Pulmonary artery endothelial cell (primary cell): ENCODE measurements around the gene NOSIP. TPM values are rescaled to one million over a fixed set of nuclear protein-coding genes. Genes with fewer than 3 reads are reported as not detected.

Experiments
- DNase-seq: peaks from one replicate; pipeline ENCODE4 v3.0.0-alpha.2; 2011; ENCODE audit warnings: low read depth, low spot score
- total RNA-seq: library from RNA; depleted of rRNA; stranded (reverse); fragments of >200 nt; gene quantifications from 2 replicates; pipeline ENCODE4 v1.2.3, GENCODE V29; 2014

Gene NOSIP
- total RNA-seq, 1 donor from 2014 or later, result 113 TPM

GRCh38 chr19:49594993-49595818 lies 14.8 kb upstream of the NOSIP start:
- no peak for DNase-seq

GRCh38 chr19:49594157-49594992 lies 14.0 kb upstream of the NOSIP start:
- DNase-seq, result no peak

DNA sequence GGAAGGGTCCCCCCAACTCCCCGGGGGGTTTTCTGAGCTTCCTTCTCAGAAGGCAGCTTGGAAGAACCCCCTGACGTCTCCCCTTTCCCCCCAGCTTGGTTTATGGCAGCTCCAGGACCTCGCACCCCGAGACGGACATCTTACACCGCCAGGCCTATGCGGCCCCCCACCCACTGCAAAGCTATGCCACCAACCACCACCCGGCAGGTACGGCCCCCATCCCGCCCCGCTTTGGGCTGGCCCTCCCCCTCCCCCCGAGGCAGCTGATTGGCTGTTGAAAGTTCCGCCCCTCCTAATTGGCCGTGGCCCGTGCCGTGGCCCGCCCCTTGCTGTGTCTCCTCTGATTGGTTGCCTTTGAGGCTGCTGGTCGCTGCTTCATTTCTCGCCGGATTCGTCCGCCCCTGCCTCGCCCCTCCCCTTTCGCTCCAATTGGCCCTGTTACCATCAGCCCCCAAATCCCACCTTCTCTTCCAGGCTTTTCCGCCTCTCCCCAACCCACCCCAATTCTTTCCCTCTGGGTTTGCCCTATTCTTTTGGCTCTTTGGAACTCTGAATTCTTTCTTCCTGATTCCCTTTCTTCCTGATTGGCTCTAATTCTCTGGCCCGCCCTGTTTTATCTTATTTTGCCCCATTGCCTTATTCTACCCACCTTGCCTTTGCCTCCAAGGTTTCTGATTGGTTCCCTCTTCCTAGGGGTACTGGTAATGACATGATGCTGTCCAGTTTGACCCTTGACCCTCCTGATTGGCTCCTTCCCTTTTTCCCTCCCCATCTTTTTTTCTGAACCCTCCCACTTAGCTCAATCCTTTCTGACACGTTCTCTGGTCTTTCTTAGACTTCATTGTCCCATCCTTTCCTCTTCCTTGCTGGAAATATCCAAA lies 13.1 kb upstream of the NOSIP start:
- DNase-seq, result peak; percentile 77

DNA sequence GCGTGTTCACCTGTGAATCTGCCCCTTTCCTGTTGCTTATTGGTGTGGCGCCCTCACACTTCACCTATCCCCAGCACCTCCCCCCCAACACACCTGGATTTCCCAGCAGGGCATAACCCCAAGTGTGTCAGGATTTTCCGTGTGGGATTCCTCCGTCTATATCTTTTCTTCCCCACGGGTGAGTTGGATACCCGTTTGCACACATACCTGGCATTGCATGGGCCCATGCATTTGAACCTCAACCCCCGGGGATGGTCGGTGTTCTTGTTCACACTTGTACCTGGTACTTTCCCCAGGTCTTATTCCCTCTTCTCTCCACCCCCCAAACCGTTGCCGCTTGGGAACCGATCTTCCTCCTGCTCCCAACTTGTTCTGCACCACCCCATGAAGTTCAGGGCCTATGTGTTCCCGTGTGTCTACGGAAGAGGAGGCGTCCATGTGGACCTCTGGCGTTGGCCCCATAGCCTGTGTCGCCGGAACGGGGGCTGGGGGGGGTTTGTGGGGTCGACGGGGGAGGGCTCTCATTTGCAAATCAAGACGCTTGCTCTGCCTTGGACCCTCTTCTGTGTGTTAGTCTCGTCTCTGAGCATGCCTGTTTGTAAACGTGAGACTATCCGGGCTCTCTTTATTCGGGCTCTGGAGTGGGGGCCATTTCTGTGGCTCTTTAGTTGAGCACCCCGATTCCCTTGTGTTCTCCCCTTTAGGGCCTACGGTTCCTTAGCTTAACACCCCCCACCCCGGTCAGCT lies 12.3 kb upstream of the NOSIP start:
- DNase-seq, result no peak

- DNase-seq, result no peak
These were observed 11.6 kb upstream of the NOSIP start for GRCh38 chr19:49591731-49592485.

GRCh38 chr19:49590971-49591730 lies 10.8 kb upstream of the NOSIP start, which contains the start of gene PRR12:
Gene PRR12 (plus strand): TSS chr19:49591182. CDS start chr19:49591655, 473 bp downstream.
- no peak for DNase-seq

GRCh38 chr19:49590071-49590970 lies 10.0 kb upstream of the NOSIP start:
- peak; percentile 92 for DNase-seq

- no peak for DNase-seq
These were observed 9.1 kb upstream of the NOSIP start for GRCh38 chr19:49589502-49589905.

- DNase-seq, result no peak
These were observed 8.2 kb upstream of the NOSIP start for GRCh38 chr19:49588365-49589122.

DNA sequence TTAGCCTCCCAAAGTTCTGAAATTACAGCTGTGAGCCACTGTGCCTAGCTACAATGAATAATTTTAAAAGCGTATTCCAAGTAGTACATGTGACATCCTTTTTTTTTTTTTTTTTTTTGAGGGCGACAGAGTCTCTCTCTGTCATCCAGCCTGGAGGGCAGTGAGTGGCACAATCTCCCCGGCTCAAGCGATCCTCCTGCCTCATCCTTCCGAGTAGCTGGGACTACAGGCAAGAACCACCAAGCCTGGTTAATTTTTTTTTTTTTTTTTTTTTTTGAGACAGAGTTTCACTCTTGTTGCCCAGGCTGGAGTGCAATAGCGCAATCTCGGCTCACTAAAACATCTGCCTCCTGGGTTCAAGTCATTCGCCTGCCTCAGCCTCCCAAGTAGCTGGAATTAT lies 6.9 kb upstream of the NOSIP start:
- DNase-seq, result no peak

DNA sequence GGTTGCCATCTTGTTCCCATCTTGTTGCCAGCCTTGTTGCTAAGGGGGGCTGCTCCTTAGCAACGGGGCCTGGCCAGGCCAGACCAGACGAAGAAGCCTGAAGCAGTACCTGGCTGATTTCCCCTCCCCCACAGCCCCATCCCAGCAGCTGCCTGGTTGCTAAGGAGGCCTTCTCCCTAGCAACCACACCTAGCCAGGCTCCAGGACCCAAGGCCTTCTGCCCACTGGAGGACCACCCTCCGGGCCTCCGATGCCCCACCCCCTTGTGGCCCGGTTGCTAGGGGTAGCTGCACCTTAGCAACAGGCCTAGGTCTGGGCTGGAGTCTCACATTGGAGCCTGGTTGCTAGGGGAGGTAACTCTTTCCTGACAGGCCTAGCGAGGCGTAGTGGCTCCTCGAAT lies 4.7 kb upstream of the NOSIP start:
- no peak for DNase-seq

GRCh38 chr19:49583239-49583638 lies 2.9 kb upstream of the NOSIP start:
- DNase-seq, result no peak

DNA sequence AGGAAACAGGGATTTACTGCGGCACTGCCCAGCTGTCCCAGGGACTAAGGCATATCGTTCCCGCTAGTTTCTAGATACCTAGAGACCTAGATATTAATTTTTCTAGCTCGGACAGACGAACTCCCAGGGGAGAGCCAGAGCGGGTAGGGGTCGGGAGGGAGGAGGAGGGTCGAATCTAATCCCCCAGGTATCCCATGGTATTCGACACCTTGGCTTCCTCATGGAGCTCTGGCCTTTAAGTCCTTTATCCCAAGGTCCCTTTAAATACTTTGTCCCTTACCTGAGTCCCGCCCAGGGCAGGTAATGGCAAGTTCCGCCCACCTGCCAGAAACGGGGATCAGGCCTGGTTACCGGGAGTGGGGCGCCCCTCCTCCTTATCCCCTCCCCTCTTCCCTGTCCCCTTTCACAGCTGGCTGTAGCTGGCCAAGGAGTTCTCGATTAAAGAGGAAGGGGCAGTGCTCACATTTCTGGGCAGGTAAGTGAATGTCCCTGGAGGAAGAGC lies 702 bp upstream of the NOSIP start, which contains the start of gene PRRG2:
TSS of gene PRRG2 (plus strand) at position 310 of the 502 bp plus-strand sequence. CDS start 1,904 bp downstream, outside the sequence.
- DNase-seq, result no peak

- no peak for DNase-seq
These were observed 451 bp downstream of the NOSIP start for GRCh38 chr19:49579947-49580263.

GRCh38 chr19:49579193-49579592 lies 1.2 kb downstream of the NOSIP start:
- DNase-seq, result no peak

DNA sequence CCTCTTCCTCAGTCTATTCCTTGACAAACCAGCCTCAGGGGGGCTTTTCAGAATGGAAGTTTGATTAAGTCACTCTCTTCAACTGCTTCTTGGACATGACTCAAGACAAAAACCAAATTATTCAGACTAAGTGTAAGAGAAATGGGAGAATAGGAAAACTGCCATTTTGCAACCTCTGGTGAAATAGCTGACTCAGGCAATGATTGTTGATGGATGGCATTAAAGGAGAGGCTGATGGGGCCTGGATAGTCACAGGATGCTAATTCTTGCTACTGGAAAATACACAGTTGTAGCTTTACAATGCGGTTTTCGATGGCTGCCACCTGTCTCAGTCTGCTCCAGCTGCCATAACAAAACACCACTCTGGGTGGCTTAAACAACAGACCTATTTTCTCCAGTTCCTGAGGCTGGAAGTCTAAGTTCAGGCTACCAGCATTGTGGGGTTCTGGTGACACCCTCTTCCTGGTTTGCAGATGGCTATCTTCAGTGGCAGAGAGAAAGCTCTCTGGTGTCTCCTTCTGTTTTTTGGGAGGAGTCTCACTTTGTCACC lies 6.1 kb downstream of the NOSIP start:
- DNase-seq, result no peak

DNA sequence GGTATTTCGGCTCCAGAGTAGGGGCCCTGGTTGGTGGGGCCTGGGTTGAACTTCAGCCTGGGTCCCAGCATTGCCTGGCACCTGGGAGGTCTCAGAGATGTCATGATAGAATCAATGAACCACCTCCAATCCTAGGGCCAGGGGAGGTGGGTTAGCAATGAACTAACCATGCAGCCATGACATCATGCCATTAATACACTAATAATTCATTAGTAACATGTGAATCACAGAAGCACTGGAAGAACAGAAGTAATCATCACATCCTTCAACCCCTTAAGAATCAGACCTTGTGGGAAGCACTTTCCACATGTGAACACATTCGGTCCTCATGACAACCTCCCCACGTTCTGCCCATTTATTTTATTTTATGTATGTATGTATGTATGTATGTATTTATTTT lies 6.9 kb downstream of the NOSIP start:
- DNase-seq, result no peak
